NOMO-1 treated with dmso at 0.1 percent for 144 hours (cell line): ENCODE data around the gene AMOT.
"Not testable (repeated sequence)": the region's sequence is repeated elsewhere in the genome, so short reads cannot be mapped to it uniquely, and the experiment has no call there.

Experiments used
- DNase-seq: peaks from one replicate; lab custom pipeline; 2025; ENCODE audit not compliant: unreplicated experiment; lab: John Stamatoyannopoulos, UW

Gene AMOT

GRCh38 chrX:112840382-112841113 lies at the start of gene AMOT:
Gene AMOT (minus strand): TSS chrX:112840831. CDS start chrX:112823126, 17,705 bp downstream.
- peak; percentile 40 for DNase-seq

- DNase-seq, result no peak
These were observed 48.8 kb upstream of the AMOT start for GRCh38 chrX:112889400-112889799.

- DNase-seq, result no peak
These were observed 48.3 kb upstream of the AMOT start for GRCh38 chrX:112888916-112889315.

GRCh38 chrX:112877771-112878173 lies 37.1 kb upstream of the AMOT start:
- DNase-seq, result no peak

GRCh38 chrX:112874614-112875013 lies 34.0 kb upstream of the AMOT start:
- no peak for DNase-seq

GRCh38 chrX:112874175-112874574 lies 33.5 kb upstream of the AMOT start:
- no peak for DNase-seq

GRCh38 chrX:112868586-112868985 lies 28.0 kb upstream of the AMOT start:
- no peak for DNase-seq

GRCh38 chrX:112867570-112867969 lies 26.9 kb upstream of the AMOT start:
- no peak for DNase-seq

- DNase-seq, result no peak
These were observed 25.5 kb upstream of the AMOT start for GRCh38 chrX:112866175-112866574.

GRCh38 chrX:112865464-112866025 lies 24.9 kb upstream of the AMOT start:
- no peak for DNase-seq

- no peak for DNase-seq
These were observed 23.2 kb upstream of the AMOT start for GRCh38 chrX:112863850-112864249.

GRCh38 chrX:112857478-112857878 lies 16.8 kb upstream of the AMOT start:
- DNase-seq, result no peak

- DNase-seq, result not testable (repeated sequence)
These were observed 14.3 kb upstream of the AMOT start for GRCh38 chrX:112854901-112855300.

GRCh38 chrX:112852851-112853250 lies 12.2 kb upstream of the AMOT start:
- no peak for DNase-seq

- DNase-seq, result no peak
These were observed 11.2 kb upstream of the AMOT start for GRCh38 chrX:112851806-112852205.

- no peak for DNase-seq
These were observed 10.6 kb upstream of the AMOT start for GRCh38 chrX:112851161-112851779.

GRCh38 chrX:112849016-112849415 lies 8.4 kb upstream of the AMOT start:
- no peak for DNase-seq

GRCh38 chrX:112846782-112847181 lies 6.2 kb upstream of the AMOT start:
- DNase-seq, result no peak

- DNase-seq, result no peak
These were observed 5.6 kb upstream of the AMOT start for GRCh38 chrX:112846187-112846586.

GRCh38 chrX:112844250-112844649 lies 3.6 kb upstream of the AMOT start:
- DNase-seq, result no peak

GRCh38 chrX:112841820-112842157 lies 1.2 kb upstream of the AMOT start:
- DNase-seq, result no peak

GRCh38 chrX:112841114-112841819 lies 636 bp upstream of the AMOT start:
- DNase-seq, result peak; percentile 66
